GM18873 (cell line): ENCODE data around the gene ZFHX3.

Source experiments
- ATAC-seq: cut with Tn5 transposase; IDR thresholded peaks from one replicate; pipeline ENCODE4 v1.9.1; 2021; ENCODE audit warnings: mild to moderate bottlenecking, moderate library complexity, moderate number of reproducible peaks; ENCODE audit not compliant: unreplicated experiment, low FRiP score

Gene ZFHX3

GRCh38 chr16:72788269-72788809, 259.6 kb downstream of the ZFHX3 start:
- ATAC-seq, result no peak

- ATAC-seq, result peak; percentile 84
Measured at GRCh38 chr16:72787514-72788268, 260.2 kb downstream of the ZFHX3 start.

GRCh38 chr16:72787130-72787513, 260.8 kb downstream of the ZFHX3 start:
- no peak for ATAC-seq

- no peak for ATAC-seq
Measured at GRCh38 chr16:72786606-72787005, 261.3 kb downstream of the ZFHX3 start.

- no peak for ATAC-seq
Measured at GRCh38 chr16:72785886-72786285, 262.0 kb downstream of the ZFHX3 start.

GRCh38 chr16:72785171-72785570, 262.8 kb downstream of the ZFHX3 start:
- no peak for ATAC-seq

GRCh38 chr16:72783716-72784318, 264.1 kb downstream of the ZFHX3 start:
- no peak for ATAC-seq

- ATAC-seq, result no peak
Measured at GRCh38 chr16:72769876-72770275, 278.1 kb downstream of the ZFHX3 start.

GRCh38 chr16:72768591-72768990, 279.3 kb downstream of the ZFHX3 start:
- no peak for ATAC-seq

GRCh38 chr16:72766506-72766905, 281.4 kb downstream of the ZFHX3 start:
- no peak for ATAC-seq

- ATAC-seq, result no peak
Measured at GRCh38 chr16:72764015-72764654, 283.8 kb downstream of the ZFHX3 start.

GRCh38 chr16:72760581-72760980, 287.3 kb downstream of the ZFHX3 start:
- ATAC-seq, result no peak

DNA sequence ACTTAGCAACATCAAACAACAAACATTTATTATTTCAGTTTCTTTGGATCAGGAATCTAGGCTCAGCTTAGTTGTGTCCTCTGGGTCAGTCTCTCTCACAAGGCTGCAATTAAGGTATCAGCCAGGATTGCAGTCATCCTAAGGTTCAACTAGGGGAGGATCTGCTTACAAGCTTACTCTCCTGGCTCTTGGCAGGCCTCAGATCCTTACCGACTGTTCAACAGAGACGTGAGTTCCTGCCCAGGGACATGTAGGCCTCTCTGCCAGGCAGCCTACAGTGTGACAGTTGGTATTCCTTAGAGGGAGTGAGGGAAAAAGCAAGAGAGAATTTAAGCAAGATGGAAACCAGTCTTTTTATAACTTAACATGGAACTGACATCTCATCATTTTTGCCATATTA, 294.0 kb downstream of the ZFHX3 start:
- no peak for ATAC-seq

DNA sequence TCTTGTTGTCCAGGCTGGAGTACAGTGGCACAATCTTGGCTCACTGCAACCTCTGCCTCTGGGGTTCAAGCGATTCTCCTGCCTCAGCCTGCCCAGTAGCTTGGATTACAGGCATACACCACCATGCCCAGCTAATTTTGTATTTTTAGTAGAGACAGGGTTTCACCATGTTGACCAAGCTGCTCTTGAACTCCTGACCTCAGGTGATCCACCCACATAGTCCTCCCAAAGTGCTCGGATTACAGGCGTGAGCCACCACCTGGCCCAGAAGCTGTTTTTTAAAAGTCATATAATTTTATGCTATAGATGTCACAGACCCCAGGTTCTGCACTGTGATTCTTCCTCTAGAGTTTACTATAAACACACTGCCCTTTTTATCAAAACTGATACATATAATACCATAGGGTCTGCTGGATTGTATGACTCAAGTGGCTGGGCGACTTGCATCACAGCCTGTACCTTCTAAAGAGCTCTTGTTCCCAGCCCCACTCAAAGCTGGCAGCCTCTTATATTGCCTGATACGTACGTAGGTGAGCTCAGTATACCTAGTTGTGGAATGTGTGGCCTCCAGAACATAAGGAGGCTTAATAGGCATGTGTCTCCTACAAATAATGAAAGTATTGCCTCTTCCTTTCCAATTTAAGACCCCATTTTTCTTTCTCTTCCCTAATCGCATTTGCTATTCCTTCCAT, 295.8 kb downstream of the ZFHX3 start:
- no peak for ATAC-seq

DNA sequence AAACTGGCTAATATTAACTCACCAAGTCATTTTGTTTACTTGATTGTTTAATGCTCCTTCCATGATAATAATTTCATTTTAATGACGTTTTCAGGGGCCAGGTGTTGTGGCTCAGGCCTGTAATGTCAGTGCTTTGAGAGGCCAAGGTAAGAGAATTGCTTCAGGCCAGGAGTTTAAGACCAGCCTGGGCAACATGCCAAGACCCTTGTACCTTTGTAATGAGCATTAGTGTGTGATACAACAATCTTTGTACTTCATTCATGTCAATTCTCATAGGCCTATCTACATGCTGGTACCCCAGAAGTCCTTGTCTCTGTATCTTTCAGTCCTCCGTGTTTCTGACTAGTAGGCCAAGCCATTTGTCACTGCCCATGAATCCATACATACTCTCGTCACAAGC, 296.9 kb downstream of the ZFHX3 start:
- no peak for ATAC-seq

DNA sequence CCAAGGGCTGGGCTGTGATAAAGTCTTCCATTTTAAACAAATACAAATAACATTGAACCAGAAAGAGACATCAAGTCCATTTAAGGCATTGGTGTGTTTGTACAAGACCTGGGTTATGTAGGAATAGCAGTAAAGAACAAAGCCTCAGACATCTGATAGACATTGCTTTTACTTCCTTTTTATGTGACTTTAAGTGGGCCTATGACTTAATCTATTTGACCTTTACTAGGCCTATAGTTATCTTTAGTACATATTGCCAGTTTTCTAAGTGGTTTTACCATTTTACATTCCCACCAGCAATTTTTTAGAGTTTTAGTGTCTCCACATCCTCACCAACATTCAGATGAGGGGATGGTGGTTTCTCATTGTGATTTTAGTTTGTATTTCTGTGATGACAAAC, 298.8 kb downstream of the ZFHX3 start:
- no peak for ATAC-seq

- ATAC-seq, result no peak
Measured at GRCh38 chr16:72744076-72744793, 303.7 kb downstream of the ZFHX3 start.

- ATAC-seq, result no peak
Measured at GRCh38 chr16:72743011-72743761, 304.7 kb downstream of the ZFHX3 start.

DNA sequence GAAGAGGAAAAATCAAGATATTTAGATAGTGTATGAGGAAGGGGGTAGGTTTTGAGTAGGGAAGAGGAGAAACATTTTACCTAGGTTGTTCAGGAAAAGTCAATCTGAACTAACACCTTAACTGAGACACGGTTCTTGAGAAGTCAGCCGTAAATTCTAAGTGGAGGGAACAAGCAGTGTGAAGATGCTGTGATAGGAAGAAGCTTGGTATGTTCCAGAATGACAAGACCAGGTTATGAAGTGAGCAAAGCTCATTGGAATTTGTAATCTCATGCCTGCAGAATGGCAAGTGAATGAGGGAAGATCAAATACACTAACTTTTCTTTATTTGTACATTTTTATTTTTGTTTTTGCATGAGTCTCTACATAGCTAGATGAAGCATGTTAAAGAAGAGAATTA, 307.6 kb downstream of the ZFHX3 start:
- no peak for ATAC-seq

- no peak for ATAC-seq
Measured at GRCh38 chr16:72739577-72739976, 308.4 kb downstream of the ZFHX3 start.
